Liver (tissue), 9 donors: Measurements from ENCODE around the gene ARHGEF12. TPM values are rescaled to one million over a fixed set of nuclear protein-coding genes. Genes with fewer than 3 reads are reported as not detected.
A peak's percentile ranks its signal among the peaks of the same experiment; 100 is the strongest.

Experiments used
- DNase-seq: peaks from one replicate; pipeline ENCODE4 v3.0.0-alpha.2; 2017; ENCODE audit warnings: low spot score
- H3K27ac ChIP-seq, 2 donors: one replicate each; pipeline ENCODE4 v1.7.0; 2013; ENCODE audit warnings: inconsistent platforms in 2 of 2, low read length in 2 of 2, control low read depth in 1 of 2, low read depth in 1 of 2, mild to moderate bottlenecking in 1 of 2
- H3K27me3 ChIP-seq, 4 donors: one replicate each; pipeline versions ENCODE4 v1.6.1 to v1.7.0; 2013; ENCODE audit warnings: low read length in 3 of 4, inconsistent platforms in 1 of 4, mild to moderate bottlenecking in 1 of 4, moderate library complexity in 1 of 4; ENCODE audit not compliant: control insufficient read depth in 4 of 4, insufficient read depth in 4 of 4
- H3K36me3 ChIP-seq, 4 donors: one replicate each; pipeline versions ENCODE4 v1.6.1 to v1.7.0; 2013; ENCODE audit warnings: low read length in 3 of 4, mild to moderate bottlenecking in 3 of 4, low read depth in 1 of 4, moderate library complexity in 1 of 4; ENCODE audit not compliant: control insufficient read depth in 4 of 4, insufficient read depth in 3 of 4
- H3K4me1 ChIP-seq, 4 donors: one replicate each; pipeline versions ENCODE4 v1.6.1 to v1.7.0; 2013; ENCODE audit warnings: low read length in 3 of 4, mild to moderate bottlenecking in 3 of 4, moderate library complexity in 1 of 4; ENCODE audit not compliant: control insufficient read depth in 4 of 4, insufficient read depth in 4 of 4
- H3K4me3 ChIP-seq, 3 donors: one replicate each; pipeline versions ENCODE4 v1.6.1 to v1.7.0; 2013; ENCODE audit warnings: low read length in 3 of 3, control low read depth in 1 of 3, low read depth in 1 of 3, mild to moderate bottlenecking in 1 of 3
- H3K9ac ChIP-seq, 2 donors: one replicate each; pipeline ENCODE4 v1.7.0; 2013; ENCODE audit warnings: low read length in 2 of 2, mild to moderate bottlenecking in 2 of 2, moderate library complexity in 2 of 2, control low read depth in 1 of 2, low read depth in 1 of 2
- H3K9me3 ChIP-seq, 4 donors: one replicate each; pipeline versions ENCODE4 v1.6.1 to v1.7.0; 2013; ENCODE audit warnings: low read length in 3 of 4; ENCODE audit not compliant: control insufficient read depth in 4 of 4
- ATF3 ChIP-seq: IDR thresholded peaks from 2 replicates; pipeline ENCODE4 v1.6.1; 2016; ENCODE audit warnings: antibody characterized with exemption
- CTCF ChIP-seq: fragments of 150-350 bp; IDR thresholded peaks from 2 replicates; pipeline ENCODE4 v1.5.1; 2017; ENCODE audit warnings: improper control_type of control experiment, low read depth, low read length; ENCODE audit not compliant: missing input control
- EGR1 ChIP-seq, 2 donors: IDR thresholded peaks; 2 replicates each; pipeline ENCODE4 v1.6.1; 2016 to 2018; ENCODE audit warnings: antibody characterized with exemption in 2 of 2, low read depth in 2 of 2
- FOXA1 ChIP-seq: IDR thresholded peaks from 2 replicates; pipeline ENCODE4 v1.6.1; 2016; ENCODE audit warnings: antibody characterized with exemption
- FOXA2 ChIP-seq: IDR thresholded peaks from 2 replicates; pipeline ENCODE4 v1.6.1; 2016; ENCODE audit warnings: antibody characterized with exemption
- GABPA ChIP-seq, 2 donors: IDR thresholded peaks in 1 of 2; conservative IDR thresholded peaks in 1 of 2; 2 replicates each; pipeline ENCODE4 v1.6.1; 2016; ENCODE audit warnings: antibody characterized with exemption in 2 of 2, mild to moderate bottlenecking in 1 of 2, moderate library complexity in 1 of 2
- HNF4A ChIP-seq, 2 donors: conservative IDR thresholded peaks; 2 replicates each; pipeline ENCODE4 v1.6.1; 2016; ENCODE audit warnings: antibody characterized with exemption in 2 of 2, mild to moderate bottlenecking in 2 of 2
- HNF4G ChIP-seq: IDR thresholded peaks from 2 replicates; pipeline ENCODE4 v1.6.1; 2016; ENCODE audit warnings: antibody characterized with exemption
- JUND ChIP-seq, 2 donors: IDR thresholded peaks; 2 replicates each; pipeline ENCODE4 v1.6.1; 2016; ENCODE audit warnings: antibody characterized with exemption in 2 of 2
- MAX ChIP-seq: IDR thresholded peaks from 2 replicates; pipeline ENCODE4 v1.6.1; 2016; ENCODE audit warnings: antibody characterized with exemption
- NR2F2 ChIP-seq: IDR thresholded peaks from 2 replicates; pipeline ENCODE4 v1.6.1; 2016; ENCODE audit warnings: antibody characterized with exemption
- RAD21 ChIP-seq, 2 donors: IDR thresholded peaks; 2 replicates each; pipeline ENCODE4 v1.6.1; 2016; ENCODE audit warnings: antibody characterized with exemption in 2 of 2, mild to moderate bottlenecking in 2 of 2
- REST ChIP-seq: IDR thresholded peaks from 2 replicates; pipeline ENCODE4 v1.6.1; 2016; ENCODE audit warnings: antibody characterized with exemption, mild to moderate bottlenecking
- RXRA ChIP-seq, 2 donors: IDR thresholded peaks; 2 replicates each; pipeline ENCODE4 v1.6.1; 2017 to 2018; ENCODE audit warnings: antibody characterized with exemption in 2 of 2, mild to moderate bottlenecking in 1 of 2
- SP1 ChIP-seq: IDR thresholded peaks from 2 replicates; pipeline ENCODE4 v1.6.1; 2018; ENCODE audit warnings: antibody characterized with exemption, mild to moderate bottlenecking
- TAF1 ChIP-seq: conservative IDR thresholded peaks from 2 replicates; pipeline ENCODE4 v1.6.1; 2016; ENCODE audit warnings: antibody characterized with exemption, mild to moderate bottlenecking
- YY1 ChIP-seq: IDR thresholded peaks from 2 replicates; pipeline ENCODE4 v1.6.1; 2016; ENCODE audit warnings: antibody characterized with exemption, mild to moderate bottlenecking
- ZBTB33 ChIP-seq: IDR thresholded peaks from 2 replicates; pipeline ENCODE4 v1.6.1; 2016; ENCODE audit warnings: antibody characterized with exemption
- WGBS: extraction: QIAGEN DNeasy Blood & Tissue Kit; methylation state at CpG from one replicate; pipeline ENCODE4 v1.1.7; 2013; 5-methylcytosine and 5-hydroxymethylcytosine counted together
- polyA plus RNA-seq, 2 donors: library from polyadenylated mRNA; stranded (reverse) in 1 of 2; unstranded in 1 of 2; fragments of 200-250 nt in 1 of 2; fragments of >200 nt in 1 of 2; fragmentation: Nextera tagmentation in 1 of 2; extraction: Ambion mirVana in 1 of 2; gene quantifications; one replicate each; pipeline versions ENCODE4 v1.2.1 to v1.2.3, GENCODE V29; 2013 to 2015
- total RNA-seq, 2 donors: library from RNA; depleted of rRNA; stranded (reverse); fragments of >200 nt; gene quantifications; one replicate each; pipeline ENCODE4 v1.2.3, GENCODE V29; 2014
- donor health status: healthy.
- donor health status: healthy.
- donor health status: healthy.
- donor health status: healthy.
- donor health status: healthy.

ARHGEF12 gene
- total and polyA plus RNA-seq, 4 donors: 28.0 to 169 (median 53.9) TPM

- H3K9me3 ChIP-seq: no peaks in the 10 kb centered on the region
- peaks cover 3 to 5% (median 4%) of the 10 kb centered on the region in 4 donors for H3K4me1 ChIP-seq
- peaks cover 5 to 24% (median 15%) of the 10 kb centered on the region in 4 donors for H3K36me3 ChIP-seq
- H3K9ac ChIP-seq: no peak overlapping the region
- no peak overlapping the region for H3K27ac ChIP-seq
- 90% methylated on average over 3 of the region's 3 CpGs for WGBS
- no peak overlapping the region for H3K4me3 ChIP-seq
- no peak for DNase-seq
- H3K27me3 ChIP-seq: no peaks in the 10 kb centered on the region
- TF ChIP-seq RAD21 (IDR thresholded peaks at IDR 0.05) (peak in 1 of 2 donors; percentile 13), HNF4G (no peak)
These were observed 95.4 kb downstream of the ARHGEF12 start for GRCh38 chr11:120431633-120432032.

GRCh38 chr11:120432056-120433018, 96.1 kb downstream of the ARHGEF12 start:
- 64% methylated on average over 4 of the region's 4 CpGs for WGBS
- Histone ChIP-seq H3K36me3 (peaks cover 6 to 24% (median 15%) of the 10 kb centered on the region in 4 donors), H3K27ac (no peak overlapping the region), H3K27me3 (no peaks in the 10 kb centered on the region), H3K9ac (no peak overlapping the region), H3K4me1 (peaks cover 3 to 5% (median 4%) of the 10 kb centered on the region in 4 donors), H3K9me3 (no peaks in the 10 kb centered on the region), H3K4me3 (no peak overlapping the region)
- no peak for DNase-seq
- TF ChIP-seq HNF4A (conservative IDR thresholded peaks at IDR 0.05): peak in 1 of 2 donors; percentile 8
- no peak for TF ChIP-seq SP1
- TF ChIP-seq JUND (IDR thresholded peaks at IDR 0.05): peak; percentile 26 to 41

GRCh38 chr11:120441592-120441991, 105.4 kb downstream of the ARHGEF12 start:
- H3K36me3 ChIP-seq: peaks cover 1 to 49% (median 34%) of the 10 kb centered on the region in 4 donors
- DNase-seq: no peak
- H3K4me1 ChIP-seq: peaks cover 0 to 11% (median 5%) of the 10 kb centered on the region in 4 donors
- H3K9me3 ChIP-seq: no peaks in the 10 kb centered on the region
- no peak for TF ChIP-seq JUND (IDR thresholded peaks at IDR 0.05)
- no peak for TF ChIP-seq GABPA (IDR thresholded peaks at IDR 0.05 in 1 of 2, conservative IDR thresholded peaks at IDR 0.05 in 1 of 2)
- TF ChIP-seq REST: no peak
- TF ChIP-seq ATF3: no peak
- TF ChIP-seq HNF4A (conservative IDR thresholded peaks at IDR 0.05): peak; percentile 44 to 62
- no peak for TF ChIP-seq MAX
- TF ChIP-seq SP1: no peak
- no peak for TF ChIP-seq EGR1 (IDR thresholded peaks at IDR 0.05; ENCODE audit: low read depth in 2 of 2)
- no peak for TF ChIP-seq CTCF
- TF ChIP-seq NR2F2: no peak
- peak in 1 of 2 donors; percentile 34 for TF ChIP-seq RXRA (IDR thresholded peaks at IDR 0.05)
- no peak for TF ChIP-seq ZBTB33
- peak in 1 of 2 donors; percentile 32 for TF ChIP-seq RAD21 (IDR thresholded peaks at IDR 0.05)
- no peak for TF ChIP-seq TAF1
- TF ChIP-seq FOXA1: no peak
- TF ChIP-seq FOXA2: no peak
- no peak for TF ChIP-seq HNF4G
- TF ChIP-seq YY1: no peak
- H3K27me3 ChIP-seq: no peaks in the 10 kb centered on the region
- H3K27ac ChIP-seq: peak overlapping the region; percentile 25 to 51
- H3K4me3 ChIP-seq: no peak overlapping the region
- WGBS: 48% methylated on average over 5 of the region's 5 CpGs
- H3K9ac ChIP-seq: no peak overlapping the region
